Stimulated activated CD4-positive, alpha-beta T cell treated with anti-CD3 and anti-CD28 coated beads, Interleukin-15, amount 100 ng/mL, for 48 hours (primary cell): Measurements from ENCODE around the gene TTC28.
"Not testable (repeated sequence)": the region's sequence is repeated elsewhere in the genome, so short reads cannot be mapped to it uniquely, and the experiment has no call there.

Experiments
- DNase-seq, 2 donors: peaks; one replicate each; pipeline ENCODE4 v3.0.0-alpha.2; 2020; ENCODE audit warnings: low read depth in 2 of 2

TTC28 gene

GRCh38 chr22:28678170-28678569 lies 1.5 kb downstream of the TTC28 start:
- not testable (repeated sequence) for DNase-seq

- no peak for DNase-seq
Observed at GRCh38 chr22:28674121-28674563, 5.5 kb downstream of the TTC28 start.

GRCh38 chr22:28670756-28671155 lies 8.9 kb downstream of the TTC28 start:
- no peak for DNase-seq

GRCh38 chr22:28670161-28670560 lies 9.5 kb downstream of the TTC28 start:
- DNase-seq, result no peak

GRCh38 chr22:28669387-28669786 lies 10.3 kb downstream of the TTC28 start:
- DNase-seq, result no peak

GRCh38 chr22:28663569-28663942 lies 16.1 kb downstream of the TTC28 start:
- not testable (repeated sequence) for DNase-seq

GRCh38 chr22:28658448-28658847 lies 21.2 kb downstream of the TTC28 start:
- no peak for DNase-seq

GRCh38 chr22:28656181-28656580 lies 23.5 kb downstream of the TTC28 start:
- DNase-seq, result no peak

- no peak for DNase-seq
Observed at GRCh38 chr22:28650463-28650862, 29.2 kb downstream of the TTC28 start.

GRCh38 chr22:28648792-28649191 lies 30.8 kb downstream of the TTC28 start:
- no peak for DNase-seq

- no peak for DNase-seq
Observed at GRCh38 chr22:28647216-28647615, 32.4 kb downstream of the TTC28 start.

GRCh38 chr22:28639321-28639720 lies 40.3 kb downstream of the TTC28 start:
- no peak for DNase-seq

GRCh38 chr22:28637225-28637624 lies 42.4 kb downstream of the TTC28 start:
- DNase-seq, result no peak

- no peak for DNase-seq
Observed at GRCh38 chr22:28630177-28630574, 49.5 kb downstream of the TTC28 start.

- DNase-seq, result no peak
Observed at GRCh38 chr22:28629420-28630176, 50.0 kb downstream of the TTC28 start.

- DNase-seq, result no peak
Observed at GRCh38 chr22:28628766-28629165, 50.9 kb downstream of the TTC28 start.

GRCh38 chr22:28627791-28628190 lies 51.8 kb downstream of the TTC28 start:
- DNase-seq, result no peak

- no peak for DNase-seq
Observed at GRCh38 chr22:28620244-28620922, 59.3 kb downstream of the TTC28 start.

GRCh38 chr22:28619236-28619635 lies 60.4 kb downstream of the TTC28 start:
- no peak for DNase-seq

GRCh38 chr22:28615423-28615822 lies 64.2 kb downstream of the TTC28 start:
- DNase-seq, result not testable (repeated sequence)

- no peak for DNase-seq
Observed at GRCh38 chr22:28609921-28610320, 69.7 kb downstream of the TTC28 start.

- DNase-seq, result no peak
Observed at GRCh38 chr22:28608546-28608945, 71.1 kb downstream of the TTC28 start.

- DNase-seq, result no peak
Observed at GRCh38 chr22:28607795-28608194, 71.8 kb downstream of the TTC28 start.
